LoVo (cell line): ENCODE measurements around the gene ITPA.

ENCODE experiments used
- DNase-seq: peaks from one replicate; pipeline ENCODE4 v3.0.0-alpha.2; 2016; ENCODE audit warnings: low spot score

ITPA gene

DNA sequence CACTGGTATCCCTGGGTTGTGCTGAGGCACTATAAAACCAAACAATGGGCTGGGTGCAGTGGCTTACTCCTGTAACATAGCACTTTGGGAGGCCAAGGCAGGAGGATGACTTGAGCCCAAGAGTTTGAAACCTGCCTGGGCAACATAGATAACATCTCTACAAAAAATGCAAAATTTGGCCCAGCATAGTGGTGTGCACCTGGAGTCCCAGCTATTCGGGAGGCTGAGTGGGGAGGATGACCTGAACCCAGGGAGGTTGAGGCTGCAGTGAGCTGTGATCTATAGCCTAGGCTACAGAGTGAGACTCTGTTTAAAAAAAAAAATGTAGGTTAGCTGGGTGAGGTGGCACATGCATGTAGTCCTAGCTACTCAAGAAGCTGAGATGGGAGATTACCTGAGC lies 37.4 kb downstream of the ITPA start:
- DNase-seq = no peak

DNA sequence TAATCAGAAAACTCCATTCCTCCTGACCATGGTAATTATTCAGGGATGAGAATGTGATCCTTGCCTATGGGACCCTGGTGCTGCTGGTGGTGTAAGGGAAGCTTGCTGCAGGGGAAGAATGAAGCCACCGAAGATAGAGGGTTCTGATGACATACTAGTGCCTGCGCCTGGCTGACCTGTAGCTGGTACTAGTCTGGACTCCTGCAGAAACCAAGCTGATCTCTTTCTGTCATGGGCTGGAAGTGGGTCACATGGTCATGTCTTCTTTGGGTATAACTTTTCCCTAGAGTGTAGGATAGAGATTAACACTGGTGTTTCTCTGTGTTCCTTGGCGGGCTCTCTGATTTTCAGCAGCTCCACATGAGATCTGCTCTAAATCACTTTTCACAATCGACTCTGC lies 38.3 kb downstream of the ITPA start:
- no peak for DNase-seq

DNA sequence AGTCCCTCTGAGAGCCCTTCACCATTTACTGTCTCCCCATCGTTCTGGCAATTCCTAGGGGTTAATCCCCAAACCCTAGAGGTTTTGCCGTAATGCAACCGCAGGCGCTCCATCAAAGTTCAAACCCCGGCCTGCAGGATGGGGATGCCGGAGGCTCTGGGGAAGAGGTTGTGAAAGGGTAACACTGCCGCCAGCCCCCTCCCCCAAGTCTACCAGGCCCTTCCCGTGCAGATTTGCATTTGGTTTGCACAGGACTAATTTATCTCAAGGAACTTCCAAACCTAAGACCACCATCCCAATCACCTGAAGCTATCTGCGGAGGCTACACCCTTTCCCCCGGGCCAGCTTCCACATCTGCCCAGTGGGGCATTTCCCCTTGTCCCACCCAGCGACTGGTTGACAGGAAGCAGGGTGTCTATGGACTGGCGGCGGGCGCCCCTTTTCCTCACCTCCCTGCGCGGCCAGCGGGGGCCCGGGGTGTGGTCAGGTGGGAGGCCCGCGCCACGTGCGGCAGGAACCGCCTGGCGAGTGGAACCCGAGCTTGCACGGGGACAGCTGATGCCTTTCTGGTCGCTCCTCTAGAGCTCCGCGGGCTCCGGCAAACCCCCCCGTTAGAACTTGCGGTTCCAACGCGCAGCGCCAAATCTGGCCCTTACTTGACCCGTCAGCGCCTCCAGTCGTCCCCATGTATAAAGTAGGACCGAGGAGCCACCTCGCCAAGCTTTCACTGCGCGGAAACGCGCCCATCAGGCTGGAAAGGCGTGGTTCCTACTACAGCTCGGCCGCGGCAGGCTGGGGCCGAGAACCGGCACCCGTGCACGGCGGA lies 39.1 kb downstream of the ITPA start:
- no peak for DNase-seq

GRCh38 chr20:3248993-3249347 lies 39.7 kb downstream of the ITPA start:
- DNase-seq = no peak

- DNase-seq = no peak
Observed at GRCh38 chr20:3250091-3250504, 40.8 kb downstream of the ITPA start.

GRCh38 chr20:3251806-3252205 lies 42.5 kb downstream of the ITPA start:
- DNase-seq = no peak

- DNase-seq = no peak
Observed at GRCh38 chr20:3255728-3256127, 46.4 kb downstream of the ITPA start.

- no peak for DNase-seq
Observed at GRCh38 chr20:3258429-3258828, 49.1 kb downstream of the ITPA start.

DNA sequence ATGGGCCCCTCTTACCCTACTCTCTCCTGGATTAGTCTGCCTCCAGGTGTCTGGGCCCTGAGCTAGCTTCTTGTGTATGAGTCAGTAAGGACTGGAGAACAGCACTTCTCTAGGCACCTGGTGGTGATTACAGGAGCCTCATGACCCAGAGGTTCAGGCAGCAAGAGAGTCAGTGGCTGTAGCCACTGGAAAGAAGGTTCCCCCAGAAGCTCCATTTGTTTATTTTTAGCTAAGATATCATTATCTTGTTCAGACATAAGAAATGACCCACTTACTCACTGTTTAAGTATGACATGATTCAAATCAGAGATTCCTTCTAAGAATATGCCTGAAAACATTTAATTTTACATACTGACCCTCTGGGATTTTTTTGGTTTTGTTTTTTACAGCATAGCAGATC lies 53.3 kb downstream of the ITPA start:
- DNase-seq = no peak

GRCh38 chr20:3270051-3270450 lies 60.8 kb downstream of the ITPA start:
- DNase-seq = no peak

DNA sequence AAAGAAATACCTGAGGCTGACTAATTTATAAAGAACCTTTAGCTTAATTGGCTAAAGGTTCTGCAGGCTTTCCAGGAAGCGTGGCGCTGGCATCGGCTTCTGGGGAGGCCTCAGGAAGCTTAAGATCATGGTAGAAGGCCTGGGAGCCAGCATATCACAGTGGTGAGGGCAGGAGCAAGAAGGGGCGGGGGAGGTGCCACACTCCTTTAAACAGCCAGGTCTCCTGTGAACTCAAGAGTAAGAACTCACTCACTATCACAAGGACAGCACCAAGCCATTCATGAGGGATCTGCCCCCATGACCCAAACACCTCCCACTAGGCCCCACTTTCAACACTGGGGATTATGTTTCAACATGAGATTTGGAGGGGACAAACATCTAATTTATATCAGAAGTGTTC lies 64.1 kb downstream of the ITPA start:
- no peak for DNase-seq
